ENCODE measurements around the gene CAPNS1. TPM values are rescaled to one million over a fixed set of nuclear protein-coding genes. Genes with fewer than 3 reads are reported as not detected.

The CAPNS1 gene
- polyA plus RNA-seq, 4 donors: 600 to 1,094 (median 775) TPM

GRCh38 chr19:36136964-36137686 is 2.7 kb upstream of the CAPNS1 start:
- peak; percentile 39 to 94 for DNase-seq
- 36 to 55% (median 49%) methylated on average over 12 of the region's 12 CpGs for WGBS, 3 donors
- peaks cover 0 to 3% of the 10 kb centered on the region in 2 donors for H3K9me3 ChIP-seq (ENCODE audit: control insufficient read depth in 2 of 2, insufficient read depth in 1 of 2, low read depth in 1 of 2, low read length in 1 of 2)
- H3K36me3 ChIP-seq (ENCODE audit: control insufficient read depth in 3 of 3, insufficient read depth in 2 of 3, low read depth in 1 of 3, low read length in 3 of 3): peaks cover 0 to 10% (median 2%) of the 10 kb centered on the region in 3 donors
- peaks cover 5 to 15% (median 9%) of the 10 kb centered on the region in 3 donors for H3K4me1 ChIP-seq (ENCODE audit: control insufficient read depth in 3 of 3, insufficient read depth in 2 of 3, low read depth in 1 of 3, low read length in 2 of 3)
- no peaks in the 10 kb centered on the region for H3K27me3 ChIP-seq (ENCODE audit: control insufficient read depth in 3 of 3, insufficient read depth in 3 of 3, low read length in 3 of 3)
- H3K4me3 ChIP-seq (ENCODE audit: low read depth in 1 of 3, low read length in 3 of 3): no peak overlapping the region
- H3K27ac ChIP-seq (ENCODE audit: low read depth in 1 of 3, low read length in 2 of 3): peak overlapping the region; percentile 38 to 92 (median 84)
- FAIRE-seq: no peak

GRCh38 chr19:36139120-36139472 is 770 bp upstream of the CAPNS1 start:
- WGBS, 3 donors: 31 to 51% (median 49%) methylated on average over 7 of the region's 7 CpGs
- FAIRE-seq (no peak), DNase-seq (no peak)
- Histone ChIP-seq H3K4me1 (ENCODE audit: control insufficient read depth in 3 of 3, insufficient read depth in 2 of 3, low read depth in 1 of 3, low read length in 2 of 3) (peaks cover 5 to 15% (median 6%) of the 10 kb centered on the region in 3 donors), H3K27me3 (ENCODE audit: control insufficient read depth in 3 of 3, insufficient read depth in 3 of 3, low read length in 3 of 3) (no peaks in the 10 kb centered on the region), H3K36me3 (ENCODE audit: control insufficient read depth in 3 of 3, insufficient read depth in 2 of 3, low read depth in 1 of 3, low read length in 3 of 3) (peaks cover 4 to 24% (median 12%) of the 10 kb centered on the region in 3 donors), H3K4me3 (ENCODE audit: low read depth in 1 of 3, low read length in 3 of 3) (peak overlapping the region; percentile 52 to 79 (median 63)), H3K27ac (ENCODE audit: low read depth in 1 of 3, low read length in 2 of 3) (peak overlapping the region; percentile 87 to 99 (median 94)), H3K9me3 (ENCODE audit: control insufficient read depth in 2 of 2, insufficient read depth in 1 of 2, low read depth in 1 of 2, low read length in 1 of 2) (peaks cover 0 to 3% of the 10 kb centered on the region in 2 donors)

- DNase-seq (peak; percentile 46 to 76), FAIRE-seq (no peak)
- peaks cover 5 to 15% (median 6%) of the 10 kb centered on the region in 3 donors for H3K4me1 ChIP-seq (ENCODE audit: control insufficient read depth in 3 of 3, insufficient read depth in 2 of 3, low read depth in 1 of 3, low read length in 2 of 3)
- H3K9me3 ChIP-seq (ENCODE audit: control insufficient read depth in 2 of 2, insufficient read depth in 1 of 2, low read depth in 1 of 2, low read length in 1 of 2): peaks cover 0 to 3% of the 10 kb centered on the region in 2 donors
- H3K4me3 ChIP-seq (ENCODE audit: low read depth in 1 of 3, low read length in 3 of 3): peak overlapping the region; percentile 63 to 79 (median 72)
- peak overlapping the region; percentile 87 to 99 (median 94) for H3K27ac ChIP-seq (ENCODE audit: low read depth in 1 of 3, low read length in 2 of 3)
- no peaks in the 10 kb centered on the region for H3K27me3 ChIP-seq (ENCODE audit: control insufficient read depth in 3 of 3, insufficient read depth in 3 of 3, low read length in 3 of 3)
- H3K36me3 ChIP-seq (ENCODE audit: control insufficient read depth in 3 of 3, insufficient read depth in 2 of 3, low read depth in 1 of 3, low read length in 3 of 3): peaks cover 7 to 36% (median 14%) of the 10 kb centered on the region in 3 donors
- 0 to 1% (median 1%) methylated on average over 30 to 31 of the region's 31 CpGs for WGBS, 3 donors
These were observed 605 bp downstream of the CAPNS1 start for GRCh38 chr19:36140304-36141038.

- FAIRE-seq: no peak
These were observed 1.4 kb downstream of the CAPNS1 start for GRCh38 chr19:36141039-36141927.

GRCh38 chr19:36142046-36142445 is 2.2 kb downstream of the CAPNS1 start:
- H3K27ac ChIP-seq (ENCODE audit: low read depth in 1 of 3, low read length in 2 of 3): no peak overlapping the region
- no peaks in the 10 kb centered on the region for H3K27me3 ChIP-seq (ENCODE audit: control insufficient read depth in 3 of 3, insufficient read depth in 3 of 3, low read length in 3 of 3)
- DNase-seq: no peak
- peak overlapping the region in 1 of 3 donors; percentile 7 for H3K4me3 ChIP-seq (ENCODE audit: low read depth in 1 of 3, low read length in 3 of 3)
- FAIRE-seq: no peak
- H3K9me3 ChIP-seq (ENCODE audit: control insufficient read depth in 2 of 2, insufficient read depth in 1 of 2, low read depth in 1 of 2, low read length in 1 of 2): peaks cover 0 to 3% of the 10 kb centered on the region in 2 donors
- peaks cover 5 to 11% (median 6%) of the 10 kb centered on the region in 3 donors for H3K4me1 ChIP-seq (ENCODE audit: control insufficient read depth in 3 of 3, insufficient read depth in 2 of 3, low read depth in 1 of 3, low read length in 2 of 3)
- WGBS, 3 donors: 93 to 100% (median 94%) methylated on average over 12 to 14 of the region's 14 CpGs
- H3K36me3 ChIP-seq (ENCODE audit: control insufficient read depth in 3 of 3, insufficient read depth in 2 of 3, low read depth in 1 of 3, low read length in 3 of 3): peaks cover 15 to 52% (median 24%) of the 10 kb centered on the region in 3 donors

More at GRCh38 chr19:36141039-36141927, 1.4 kb downstream of the CAPNS1 start:
- peak overlapping the region; percentile 63 to 79 (median 72) for H3K4me3 ChIP-seq (ENCODE audit: low read depth in 1 of 3, low read length in 3 of 3)
- 20 to 42% (median 34%) methylated on average over 21 to 42 of the region's 42 CpGs for WGBS, 3 donors
- peak; percentile 88 to 93 for DNase-seq
- H3K4me1 ChIP-seq (ENCODE audit: control insufficient read depth in 3 of 3, insufficient read depth in 2 of 3, low read depth in 1 of 3, low read length in 2 of 3): peaks cover 5 to 15% (median 6%) of the 10 kb centered on the region in 3 donors
- no peaks in the 10 kb centered on the region for H3K27me3 ChIP-seq (ENCODE audit: control insufficient read depth in 3 of 3, insufficient read depth in 3 of 3, low read length in 3 of 3)
- peak overlapping the region in 2 of 3 donors; percentile 94 to 99 for H3K27ac ChIP-seq (ENCODE audit: low read depth in 1 of 3, low read length in 2 of 3)
- H3K36me3 ChIP-seq (ENCODE audit: control insufficient read depth in 3 of 3, insufficient read depth in 2 of 3, low read depth in 1 of 3, low read length in 3 of 3): peaks cover 11 to 44% (median 19%) of the 10 kb centered on the region in 3 donors
- peaks cover 0 to 3% of the 10 kb centered on the region in 2 donors for H3K9me3 ChIP-seq (ENCODE audit: control insufficient read depth in 2 of 2, insufficient read depth in 1 of 2, low read depth in 1 of 2, low read length in 1 of 2)

- no peaks in the 10 kb centered on the region for H3K27me3 ChIP-seq (ENCODE audit: control insufficient read depth in 3 of 3, insufficient read depth in 3 of 3, low read length in 3 of 3)
- FAIRE-seq (no peak), DNase-seq (no peak)
- no peak overlapping the region for H3K27ac ChIP-seq (ENCODE audit: low read depth in 1 of 3, low read length in 2 of 3)
- peaks cover 0 to 3% of the 10 kb centered on the region in 2 donors for H3K9me3 ChIP-seq (ENCODE audit: control insufficient read depth in 2 of 2, insufficient read depth in 1 of 2, low read depth in 1 of 2, low read length in 1 of 2)
- peaks cover 15 to 55% (median 26%) of the 10 kb centered on the region in 3 donors for H3K36me3 ChIP-seq (ENCODE audit: control insufficient read depth in 3 of 3, insufficient read depth in 2 of 3, low read depth in 1 of 3, low read length in 3 of 3)
- peaks cover 5 to 11% (median 6%) of the 10 kb centered on the region in 3 donors for H3K4me1 ChIP-seq (ENCODE audit: control insufficient read depth in 3 of 3, insufficient read depth in 2 of 3, low read depth in 1 of 3, low read length in 2 of 3)
- no peak overlapping the region for H3K4me3 ChIP-seq (ENCODE audit: low read depth in 1 of 3, low read length in 3 of 3)
- 91 to 97% (median 93%) methylated on average over 9 of the region's 9 CpGs for WGBS, 3 donors
These were observed 2.6 kb downstream of the CAPNS1 start for GRCh38 chr19:36142496-36142895.

GRCh38 chr19:36144624-36145023 is 4.8 kb downstream of the CAPNS1 start:
- FAIRE-seq: no peak
- whole genome bisulfite sequencing, 3 donors: 97 to 98% (median 97%) methylated on average over 6 of the region's 6 CpGs
- Histone ChIP-seq H3K36me3 (ENCODE audit: control insufficient read depth in 3 of 3, insufficient read depth in 2 of 3, low read depth in 1 of 3, low read length in 3 of 3) (peaks cover 21 to 74% (median 33%) of the 10 kb centered on the region in 3 donors), H3K27ac (ENCODE audit: low read depth in 1 of 3, low read length in 2 of 3) (no peak overlapping the region), H3K4me1 (ENCODE audit: control insufficient read depth in 3 of 3, insufficient read depth in 2 of 3, low read depth in 1 of 3, low read length in 2 of 3) (peaks cover 5 to 7% (median 6%) of the 10 kb centered on the region in 3 donors), H3K4me3 (ENCODE audit: low read depth in 1 of 3, low read length in 3 of 3) (no peak overlapping the region), H3K9me3 (ENCODE audit: control insufficient read depth in 2 of 2, insufficient read depth in 1 of 2, low read depth in 1 of 2, low read length in 1 of 2) (peaks cover 0 to 3% of the 10 kb centered on the region in 2 donors), H3K27me3 (ENCODE audit: control insufficient read depth in 3 of 3, insufficient read depth in 3 of 3, low read length in 3 of 3) (no peaks in the 10 kb centered on the region)
- DNase-seq: no peak
